Colonic mucosa (tissue), 4 donors: ENCODE data around the gene KRTAP4-8. TPM values are rescaled to one million over a fixed set of nuclear protein-coding genes. Genes with fewer than 3 reads are reported as not detected.
"Not testable (repeated sequence)": the region's sequence is repeated elsewhere in the genome, so short reads cannot be mapped to it uniquely, and the experiment has no call there.

Source experiments
- DNase-seq: peaks from one replicate; pipeline ENCODE4 v3.0.0-alpha.2; 2020
- H3K27ac ChIP-seq: fragments of 200-600 bp; one replicate; pipeline ENCODE4 v1.8.0; 2021
- H3K27me3 ChIP-seq: fragments of 200-600 bp; one replicate; pipeline ENCODE4 v1.8.0; 2021
- H3K36me3 ChIP-seq: fragments of 200-600 bp; one replicate; pipeline ENCODE4 v1.8.0; 2021
- H3K4me1 ChIP-seq: fragments of 200-600 bp; one replicate; pipeline ENCODE4 v1.8.0; 2021; ENCODE audit warnings: mild to moderate bottlenecking
- H3K4me3 ChIP-seq: fragments of 200-600 bp; one replicate; pipeline ENCODE4 v1.8.0; 2021
- H3K9ac ChIP-seq, 2 donors: one replicate each; pipeline ENCODE4 v1.7.0; 2013; ENCODE audit warnings: control low read depth in 2 of 2, low read depth in 2 of 2, low read length in 2 of 2
- H3K9me3 ChIP-seq: fragments of 200-600 bp; one replicate; pipeline ENCODE4 v1.8.0; 2021
- intact Hi-C: fragments of 100-400 bp; cut with DNase I; formaldehyde crosslinking; loops from one replicate; pipeline ENCODE4 v1.14.1; 2022
- total RNA-seq, 2 donors: library from RNA; stranded (reverse); fragmentation: NEBNext Ultra II Directional in 1 of 2; extraction: Animal tissue kit (Norgen Biotek cat#: 25700) in 1 of 2; gene quantifications; one replicate each; pipeline ENCODE4 v1.2.1, GENCODE V29; 2021
- TF ChIP-seq, protein P1 (sequence below): fragments of 200-600 bp; IDR thresholded peaks from one replicate; pipeline ENCODE4 v1.8.0; 2022; ENCODE audit warnings: antibody characterized with exemption, mild to moderate bottlenecking
- donor health status: healthy.
- donor health status: DM: no; HTN: no; CAD: no.
- donor health status: DM: no; HTN: no; CAD: no.

The KRTAP4-8 gene
- total RNA-seq, 2 donors from 2014 or later: not detected

GRCh38 chr17:41098481-41098880 is 539 bp upstream of the KRTAP4-8 start:
- H3K36me3 ChIP-seq: no peaks in the 10 kb centered on the region
- H3K9ac ChIP-seq: no peak overlapping the region
- no peaks in the 10 kb centered on the region for H3K4me1 ChIP-seq
- H3K27ac ChIP-seq: no peak overlapping the region
- DNase-seq: no peak
- H3K4me3 ChIP-seq: no peak overlapping the region
- TF ChIP-seq, protein P1, sequence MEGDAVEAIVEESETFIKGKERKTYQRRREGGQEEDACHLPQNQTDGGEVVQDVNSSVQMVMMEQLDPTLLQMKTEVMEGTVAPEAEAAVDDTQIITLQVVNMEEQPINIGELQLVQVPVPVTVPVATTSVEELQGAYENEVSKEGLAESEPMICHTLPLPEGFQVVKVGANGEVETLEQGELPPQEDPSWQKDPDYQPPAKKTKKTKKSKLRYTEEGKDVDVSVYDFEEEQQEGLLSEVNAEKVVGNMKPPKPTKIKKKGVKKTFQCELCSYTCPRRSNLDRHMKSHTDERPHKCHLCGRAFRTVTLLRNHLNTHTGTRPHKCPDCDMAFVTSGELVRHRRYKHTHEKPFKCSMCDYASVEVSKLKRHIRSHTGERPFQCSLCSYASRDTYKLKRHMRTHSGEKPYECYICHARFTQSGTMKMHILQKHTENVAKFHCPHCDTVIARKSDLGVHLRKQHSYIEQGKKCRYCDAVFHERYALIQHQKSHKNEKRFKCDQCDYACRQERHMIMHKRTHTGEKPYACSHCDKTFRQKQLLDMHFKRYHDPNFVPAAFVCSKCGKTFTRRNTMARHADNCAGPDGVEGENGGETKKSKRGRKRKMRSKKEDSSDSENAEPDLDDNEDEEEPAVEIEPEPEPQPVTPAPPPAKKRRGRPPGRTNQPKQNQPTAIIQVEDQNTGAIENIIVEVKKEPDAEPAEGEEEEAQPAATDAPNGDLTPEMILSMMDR: no peak
- no peaks in the 10 kb centered on the region for H3K9me3 ChIP-seq
- intact Hi-C loops: no loop called here
- H3K27me3 ChIP-seq: no peaks in the 10 kb centered on the region

DNA sequence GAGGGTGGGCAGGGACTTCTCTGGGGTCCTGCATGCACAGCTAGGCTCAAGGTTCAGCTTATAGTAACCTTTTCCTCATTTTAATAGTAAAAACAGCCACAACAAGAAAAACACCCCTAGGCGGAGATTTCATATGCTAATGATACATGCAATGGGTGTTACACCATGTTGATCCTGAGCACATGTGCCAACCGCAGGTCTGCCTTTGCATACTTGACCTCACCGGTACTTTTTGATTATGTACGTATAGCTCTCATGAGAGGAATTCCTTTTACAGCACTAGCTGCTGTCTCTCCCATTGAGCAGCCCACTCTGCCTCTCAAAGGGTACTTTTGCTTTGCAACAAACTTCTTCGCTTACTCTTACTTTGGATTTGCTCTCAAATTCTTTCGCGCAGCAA is 1.9 kb downstream of the KRTAP4-8 start:
- DNase-seq: no peak
- Histone ChIP-seq H3K9me3 (no peaks in the 10 kb centered on the region), H3K36me3 (no peaks in the 10 kb centered on the region), H3K27me3 (no peaks in the 10 kb centered on the region), H3K4me3 (no peak overlapping the region), H3K9ac (no peak overlapping the region), H3K4me1 (no peaks in the 10 kb centered on the region), H3K27ac (no peak overlapping the region)
- intact Hi-C loops: no loop called here
- TF ChIP-seq, protein P1: no peak

GRCh38 chr17:41088760-41089352 is 9.1 kb downstream of the KRTAP4-8 start:
- H3K27ac ChIP-seq, intact Hi-C loops, H3K36me3 ChIP-seq, DNase-seq, H3K4me1 ChIP-seq, H3K27me3 ChIP-seq, H3K9ac ChIP-seq, H3K9me3 ChIP-seq, H3K4me3 ChIP-seq: not testable (repeated sequence)

DNA sequence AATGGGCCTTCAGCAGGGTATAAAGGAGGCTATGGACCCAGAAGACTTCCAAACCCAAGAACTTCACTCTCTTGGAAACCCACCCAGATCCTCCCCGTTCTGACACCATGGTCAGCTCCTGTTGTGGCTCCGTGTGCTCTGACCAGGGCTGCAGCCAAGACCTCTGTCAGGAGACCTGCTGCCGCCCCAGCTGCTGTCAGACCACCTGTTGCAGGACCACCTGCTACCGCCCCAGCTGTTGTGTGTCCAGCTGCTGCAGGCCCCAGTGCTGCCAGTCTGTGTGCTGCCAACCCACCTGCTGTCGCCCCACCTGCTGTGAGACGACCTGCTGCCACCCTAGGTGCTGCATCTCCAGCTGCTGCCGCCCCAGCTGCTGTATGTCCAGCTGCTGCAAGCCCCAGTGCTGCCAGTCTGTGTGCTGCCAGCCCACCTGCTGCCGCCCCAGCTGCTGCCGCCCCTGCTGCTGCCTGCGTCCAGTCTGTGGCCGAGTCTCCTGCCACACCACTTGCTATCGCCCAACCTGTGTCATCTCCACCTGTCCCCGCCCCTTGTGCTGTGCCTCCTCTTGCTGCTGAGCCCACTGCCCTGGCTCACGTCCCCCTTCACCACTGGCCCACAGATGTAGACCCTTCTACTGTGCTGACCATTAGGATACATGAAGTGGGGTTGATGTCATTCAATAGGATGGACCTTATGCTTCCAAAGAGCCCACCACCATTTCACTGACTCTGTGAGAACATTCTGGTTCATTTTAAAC is 13.7 kb downstream of the KRTAP4-8 start, which contains the start of gene KRTAP4-7:
Gene KRTAP4-7, plus strand, starts transcription at position 51 of the 757 bp plus-strand sequence. Its CDS starts 57 bp downstream, at position 108.
- H3K36me3 ChIP-seq, H3K9me3 ChIP-seq, H3K4me3 ChIP-seq, H3K4me1 ChIP-seq, intact Hi-C loops, H3K27ac ChIP-seq, DNase-seq, H3K27me3 ChIP-seq, H3K9ac ChIP-seq: not testable (repeated sequence)

- H3K4me1 ChIP-seq, H3K27me3 ChIP-seq, H3K4me3 ChIP-seq, H3K36me3 ChIP-seq, H3K9me3 ChIP-seq, intact Hi-C loops, H3K27ac ChIP-seq, H3K9ac ChIP-seq, DNase-seq: not testable (repeated sequence)
Observed at GRCh38 chr17:41083427-41083826, 14.5 kb downstream of the KRTAP4-8 start.

DNA sequence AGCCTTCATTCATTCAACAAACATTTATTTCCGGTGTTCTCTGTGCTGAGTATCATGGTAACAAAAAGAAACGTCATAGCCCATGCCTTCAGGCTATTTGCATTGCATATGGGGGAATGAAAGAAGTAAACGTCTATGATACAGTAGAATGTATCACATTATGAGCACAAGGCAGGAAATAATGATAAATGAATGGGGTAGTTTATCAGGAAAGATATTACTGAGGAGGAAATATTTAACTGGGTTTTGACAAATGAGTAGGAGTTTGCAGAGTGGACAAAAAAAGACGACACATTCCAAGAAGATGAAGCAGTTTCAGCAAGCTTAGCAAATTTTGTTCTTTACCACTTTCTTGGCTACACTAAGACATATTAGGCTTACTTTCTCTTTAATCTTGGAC is 15.3 kb downstream of the KRTAP4-8 start:
- DNase-seq: no peak
- TF ChIP-seq, protein P1: no peak
- Histone ChIP-seq H3K27me3 (no peaks in the 10 kb centered on the region), H3K4me1 (no peaks in the 10 kb centered on the region), H3K27ac (no peak overlapping the region), H3K9me3 (no peaks in the 10 kb centered on the region), H3K9ac (no peak overlapping the region), H3K36me3 (no peaks in the 10 kb centered on the region), H3K4me3 (no peak overlapping the region)
- intact Hi-C loops: no loop called here

DNA sequence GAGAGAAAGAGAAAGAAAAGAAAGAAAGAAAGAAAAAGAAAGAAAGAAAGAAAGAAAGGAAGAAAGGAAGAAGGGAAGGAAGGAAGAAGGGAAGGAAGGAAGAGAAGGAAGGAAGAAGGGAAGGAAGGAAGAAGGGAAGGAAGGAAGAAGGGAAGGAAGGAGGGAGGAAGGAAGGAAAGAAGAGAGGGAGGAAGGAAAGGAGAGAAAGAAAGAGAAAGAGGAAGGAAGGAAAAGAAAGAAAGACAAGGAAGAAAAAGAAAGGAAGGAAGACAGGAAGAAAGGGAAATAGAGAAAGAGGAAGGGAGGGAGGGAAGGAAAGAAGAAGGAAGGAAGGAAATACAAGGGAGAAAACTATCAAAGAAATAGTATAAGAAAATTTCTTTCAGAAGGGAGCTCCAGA is 21.2 kb downstream of the KRTAP4-8 start:
- H3K4me1 ChIP-seq: no peaks in the 10 kb centered on the region
- no peak overlapping the region for H3K9ac ChIP-seq
- intact Hi-C loops: no loop called here
- no peaks in the 10 kb centered on the region for H3K9me3 ChIP-seq
- H3K27ac ChIP-seq: no peak overlapping the region
- H3K27me3 ChIP-seq: no peaks in the 10 kb centered on the region
- no peak overlapping the region for H3K4me3 ChIP-seq
- no peaks in the 10 kb centered on the region for H3K36me3 ChIP-seq
- TF ChIP-seq, protein P1: no peak
- DNase-seq: no peak
